HG03025 (cell line): ENCODE results near the gene PCDHGA3.
"Not testable (repeated sequence)": the region's sequence is repeated elsewhere in the genome, so short reads cannot be mapped to it uniquely, and the experiment has no call there.

Experiments
- ATAC-seq: cut with Tn5 transposase; IDR thresholded peaks from one replicate; pipeline ENCODE4 v1.9.1; 2021; ENCODE audit warnings: mild to moderate bottlenecking, moderate library complexity; ENCODE audit not compliant: unreplicated experiment, low FRiP score

Gene PCDHGA3

DNA sequence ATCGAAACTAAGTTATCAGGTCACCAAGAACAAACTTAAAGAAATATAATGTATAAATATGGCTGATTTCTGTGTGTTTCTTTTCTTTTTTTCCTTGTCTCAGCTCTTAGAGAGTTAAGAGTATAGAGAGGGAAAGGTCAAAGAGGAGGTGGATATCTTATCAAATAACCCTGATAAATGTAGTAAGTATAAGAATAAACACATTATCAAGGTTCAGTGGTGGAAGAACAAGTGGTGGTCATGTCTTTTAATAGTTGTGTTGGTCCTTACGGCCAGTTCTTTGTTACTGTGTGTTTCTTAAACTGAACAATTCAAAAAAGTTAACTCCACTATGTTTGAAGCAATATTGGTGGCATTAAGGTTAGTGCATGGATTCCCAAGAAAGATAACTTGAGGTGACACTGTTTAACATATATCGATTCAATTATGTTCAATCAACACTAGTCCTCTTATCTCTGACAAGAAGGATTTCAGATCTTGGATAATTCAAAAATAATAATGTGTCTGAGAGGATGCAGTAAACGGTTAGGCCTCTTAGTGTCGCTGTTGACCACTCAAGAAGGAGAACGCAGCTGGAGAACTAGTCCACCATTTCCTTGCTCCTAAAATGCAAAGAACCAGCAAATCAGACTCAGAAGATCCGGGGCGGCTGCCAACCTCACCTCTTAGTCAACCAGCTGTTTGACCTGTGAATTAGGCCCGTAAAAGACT is at the start of gene PCDHGA3:
PCDHGA3 (plus strand) TSS at position 588 of the 711 bp plus-strand sequence. CDS start 205 bp downstream, outside the sequence.
- no peak for ATAC-seq

DNA sequence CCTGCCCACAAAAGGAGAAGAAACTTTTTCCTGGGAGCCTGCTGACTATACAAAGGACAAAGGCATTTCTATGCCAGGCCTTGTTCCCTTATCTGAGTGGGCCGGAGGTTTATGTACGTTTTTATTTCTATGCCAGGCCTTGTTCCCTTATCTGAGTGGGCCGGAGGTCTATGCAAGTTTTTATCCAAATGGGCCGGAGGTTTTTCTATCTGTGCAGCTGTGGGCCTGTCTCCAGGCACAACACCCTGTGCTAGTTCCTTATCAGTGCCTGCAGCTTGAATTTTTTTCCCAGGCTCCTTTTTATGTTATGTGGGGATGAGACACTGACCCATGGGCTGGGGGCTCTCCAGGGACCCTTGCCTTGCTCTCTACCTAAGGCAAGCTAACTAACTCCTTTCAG is 45.3 kb upstream of the PCDHGA3 start:
- ATAC-seq = no peak

DNA sequence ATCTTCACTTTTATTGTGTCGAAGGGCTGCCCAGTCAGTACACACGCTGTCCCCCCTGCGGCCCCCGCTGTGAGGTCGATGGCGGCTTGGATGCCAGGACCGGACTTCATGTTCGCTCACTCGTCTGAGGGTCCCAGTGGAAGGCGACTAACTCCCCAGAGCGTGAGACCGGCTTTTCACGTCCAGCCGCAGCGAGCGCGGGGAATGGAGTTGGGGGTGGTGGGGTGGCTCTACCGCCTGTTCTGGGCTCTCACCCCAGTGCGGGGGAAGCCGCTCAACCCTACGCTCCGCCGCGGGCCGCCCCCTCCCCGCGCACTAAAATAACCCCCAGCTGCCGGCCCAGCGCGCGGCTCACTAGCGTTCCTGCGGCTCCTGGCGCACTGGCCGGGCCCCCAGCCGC is 39.9 kb upstream of the PCDHGA3 start, which contains the start of gene SLC25A2:
SLC25A2 (minus strand) TSS at position 294 of the 400 bp plus-strand sequence; CDS start at position 110, 184 bp downstream.
- ATAC-seq = no peak

DNA sequence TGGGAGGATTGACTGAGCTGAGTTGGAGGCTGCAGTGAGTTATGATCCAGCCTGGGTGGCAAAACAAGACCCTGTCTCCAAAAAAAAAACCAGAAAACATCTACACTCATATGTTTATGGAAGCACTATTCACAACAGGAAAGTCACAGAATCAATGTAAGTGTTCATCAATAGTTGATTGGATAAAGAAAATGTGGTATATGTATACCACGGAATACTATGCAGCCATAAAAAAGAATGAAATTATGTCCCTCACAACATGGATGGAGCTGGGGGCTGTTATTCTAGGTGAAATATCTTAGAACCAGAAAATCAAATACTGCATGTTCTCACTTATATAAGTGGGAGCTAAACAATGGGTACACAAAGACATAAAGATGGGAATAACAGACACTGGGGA is 37.0 kb upstream of the PCDHGA3 start:
- ATAC-seq = no peak

DNA sequence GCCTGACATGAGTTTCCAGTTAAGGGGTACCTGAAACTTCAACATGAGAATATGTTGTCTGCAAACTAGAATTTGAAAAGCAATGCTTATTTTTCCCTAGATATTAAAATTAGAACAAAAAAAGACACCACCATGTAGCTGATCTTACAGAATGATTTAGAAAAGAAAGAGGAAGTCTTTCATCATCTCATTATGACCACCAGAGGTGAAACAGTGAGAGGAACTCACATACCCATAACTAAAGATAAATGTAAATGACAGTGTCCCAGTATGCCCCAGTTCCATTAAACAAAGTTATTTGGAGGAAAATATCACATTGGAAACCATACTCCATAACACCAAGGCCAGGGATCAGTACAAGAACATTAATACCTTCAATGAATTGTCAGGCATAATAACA is 29.9 kb upstream of the PCDHGA3 start:
- no peak for ATAC-seq

DNA sequence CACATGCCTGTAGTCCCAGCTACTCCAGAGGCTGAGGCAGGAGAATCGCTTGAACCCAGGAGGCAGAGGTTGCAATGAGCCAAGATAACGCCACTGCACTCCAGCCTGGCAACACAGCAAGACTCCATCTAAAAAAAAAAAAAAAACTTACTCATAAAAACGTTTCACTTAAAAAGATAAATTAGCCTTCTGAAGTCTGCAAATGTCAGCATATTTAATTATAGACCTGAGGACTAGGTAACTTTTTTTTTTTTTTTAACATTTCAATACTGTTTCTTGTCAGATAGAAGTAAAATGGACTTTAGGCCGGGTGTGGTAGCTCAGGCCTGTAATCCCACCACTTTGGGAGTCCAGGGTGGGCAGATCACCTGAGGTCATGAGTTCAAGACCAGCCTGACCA is 26.7 kb upstream of the PCDHGA3 start:
- not testable (repeated sequence) for ATAC-seq

DNA sequence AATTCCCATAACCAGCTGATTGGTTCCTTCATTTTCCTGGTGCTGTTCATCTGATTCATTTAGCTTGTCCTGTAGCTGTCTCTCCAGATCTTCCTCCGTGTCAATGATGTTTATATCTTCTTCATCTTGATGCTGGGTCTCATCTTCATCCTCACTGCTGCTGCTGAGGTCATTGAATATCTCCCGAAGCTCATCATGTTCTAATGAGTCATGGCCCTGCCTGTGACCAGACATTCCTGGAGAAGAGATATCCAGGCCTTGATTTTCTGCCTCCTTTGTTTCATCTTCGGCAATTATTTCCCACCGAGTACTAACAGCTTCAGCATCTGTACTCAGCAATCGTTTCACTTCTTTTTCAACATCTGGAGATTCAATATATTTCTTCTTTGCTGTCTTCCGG is 24.4 kb upstream of the PCDHGA3 start:
- ATAC-seq = no peak

DNA sequence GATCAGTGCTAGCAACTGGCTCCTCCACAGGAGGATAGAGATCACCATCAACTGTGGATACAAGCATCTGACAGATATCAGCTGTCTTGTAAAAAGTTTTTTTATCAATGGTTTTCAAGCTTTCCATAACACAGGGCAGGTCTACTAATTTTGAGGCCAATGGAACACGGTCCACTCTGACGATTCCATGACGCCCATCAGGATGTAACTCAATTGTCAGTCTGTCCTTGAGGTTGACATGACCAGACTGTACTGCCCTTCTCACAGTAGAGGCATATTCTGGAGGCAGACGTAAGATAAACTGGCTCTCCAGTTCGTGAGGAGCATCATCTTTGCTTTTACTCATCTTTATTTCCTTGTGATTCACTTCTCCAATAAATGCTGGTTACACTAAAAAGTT is 23.9 kb upstream of the PCDHGA3 start:
- ATAC-seq = no peak

DNA sequence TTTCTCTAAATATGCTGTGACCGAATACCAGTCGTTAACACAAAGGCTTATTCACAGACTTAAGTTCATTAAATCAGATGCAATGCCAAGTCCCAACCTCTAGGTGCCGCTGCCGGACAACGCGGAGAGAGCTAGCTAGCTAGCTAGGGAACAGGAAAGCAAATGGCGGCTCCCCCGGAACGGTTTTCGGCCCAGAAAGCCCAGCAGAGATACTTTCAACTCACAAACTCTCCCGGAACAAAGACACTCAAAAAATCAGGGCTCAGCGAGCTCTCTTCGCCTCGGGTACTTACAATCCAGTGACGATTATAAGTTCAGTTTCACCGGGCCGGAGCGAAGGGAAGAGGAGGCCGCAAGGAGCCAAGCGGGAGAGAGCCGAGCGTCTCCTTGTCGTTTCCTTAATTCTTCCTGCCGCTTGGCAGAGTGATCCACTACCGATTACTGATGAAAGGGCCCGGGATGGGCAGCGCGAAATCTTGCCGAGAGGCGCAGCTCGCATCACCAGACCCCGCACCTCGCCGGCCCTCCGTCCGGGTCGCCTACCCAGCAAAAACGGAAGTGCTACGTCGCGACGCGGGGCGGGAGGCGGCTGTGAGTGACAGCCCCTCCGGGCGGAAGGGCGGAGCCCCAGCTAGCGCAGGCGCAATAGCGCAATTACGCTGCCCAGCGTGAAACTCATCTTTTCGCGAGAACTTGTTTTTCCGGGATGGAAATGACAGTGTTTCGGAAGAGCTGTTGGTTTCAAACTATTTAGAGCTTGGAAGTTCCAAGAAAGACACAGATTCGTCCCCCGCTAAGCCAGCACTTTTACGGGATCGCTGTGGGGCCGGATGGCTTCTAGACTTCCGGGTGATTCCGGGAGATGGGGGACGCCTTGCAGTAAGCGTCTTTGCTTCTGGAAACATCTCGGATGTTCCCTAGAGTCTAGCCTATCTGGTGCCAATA is 23.1 kb upstream of the PCDHGA3 start, which contains the start of gene TAF7:
TAF7 (minus strand) TSS at position 560 of the 945 bp plus-strand sequence. CDS start 740 bp downstream, outside the sequence.
- peak; percentile 98 for ATAC-seq

DNA sequence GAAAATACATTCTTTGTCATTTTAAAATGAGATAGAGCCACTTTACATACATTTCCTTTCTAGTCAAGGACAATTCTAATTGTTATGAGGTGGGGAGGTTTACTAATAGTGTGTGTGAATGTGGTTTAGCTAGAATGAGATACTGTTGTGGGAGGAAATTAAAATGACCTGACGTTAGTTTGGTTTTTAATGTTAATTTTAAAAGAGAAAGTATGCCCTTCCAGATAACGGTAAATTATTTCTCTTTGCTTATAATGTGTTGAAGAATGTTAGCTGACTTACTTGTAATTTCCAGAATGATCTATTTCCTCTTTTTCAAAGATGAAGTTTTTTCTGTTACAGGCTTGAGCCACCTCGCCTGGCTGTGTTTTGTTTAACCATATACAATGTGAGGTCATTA is 21.4 kb upstream of the PCDHGA3 start:
- ATAC-seq = no peak

DNA sequence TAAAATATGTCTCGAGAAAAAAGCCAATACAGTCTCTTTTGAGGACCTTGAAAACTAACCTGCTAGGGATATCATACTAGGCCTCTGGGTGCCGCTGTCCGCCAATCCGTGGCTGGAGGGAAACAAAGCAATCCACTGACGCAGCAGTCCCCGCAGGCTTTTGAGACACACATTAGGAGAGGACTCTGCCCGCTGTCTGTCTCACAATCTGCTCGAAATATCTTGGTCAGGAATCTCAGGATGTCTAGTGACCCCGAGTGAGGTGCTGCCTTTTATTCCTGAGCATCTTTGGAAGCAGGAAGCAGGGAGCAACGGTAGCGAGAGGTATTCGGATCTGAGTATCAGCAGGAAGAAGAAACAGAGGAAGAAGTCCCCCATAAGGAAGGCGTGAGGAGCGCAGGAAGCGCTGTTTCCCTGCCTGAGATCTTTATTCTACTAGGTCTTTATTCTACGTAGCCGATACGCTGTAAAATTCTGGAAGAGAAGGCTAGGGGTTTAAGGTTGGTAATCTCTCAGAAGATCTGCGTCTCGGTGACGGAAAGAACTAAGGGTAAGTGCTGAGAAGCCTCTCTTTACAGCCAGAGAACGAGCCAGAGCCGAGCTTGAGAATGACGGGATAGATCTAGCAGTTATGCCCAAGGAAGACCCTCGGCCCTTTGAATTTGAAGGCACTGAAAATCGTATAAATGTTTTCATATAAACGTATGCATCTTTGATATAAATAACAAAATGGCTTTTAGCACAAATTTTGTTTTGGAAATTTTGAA is 17.4 kb upstream of the PCDHGA3 start:
- ATAC-seq = peak; percentile 88

DNA sequence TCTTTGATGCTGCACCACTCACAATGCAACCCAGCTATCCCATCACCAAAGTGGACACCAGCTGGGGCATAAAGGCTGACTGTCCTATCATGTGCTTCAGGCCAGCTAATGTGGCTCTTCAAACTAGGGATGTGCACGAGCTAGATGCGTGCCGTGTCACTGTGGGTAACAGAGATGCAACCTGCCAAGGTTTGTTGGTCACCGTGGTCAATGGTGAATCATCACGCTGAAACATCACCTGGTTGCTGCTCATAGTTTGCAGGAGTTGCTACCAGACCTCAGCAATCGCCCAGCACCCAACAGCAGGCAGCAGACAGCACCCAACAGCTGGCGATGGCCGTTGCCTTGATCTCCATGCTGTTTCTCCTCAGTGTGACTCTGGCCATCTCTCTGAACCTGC is 15.4 kb upstream of the PCDHGA3 start:
- ATAC-seq = no peak

DNA sequence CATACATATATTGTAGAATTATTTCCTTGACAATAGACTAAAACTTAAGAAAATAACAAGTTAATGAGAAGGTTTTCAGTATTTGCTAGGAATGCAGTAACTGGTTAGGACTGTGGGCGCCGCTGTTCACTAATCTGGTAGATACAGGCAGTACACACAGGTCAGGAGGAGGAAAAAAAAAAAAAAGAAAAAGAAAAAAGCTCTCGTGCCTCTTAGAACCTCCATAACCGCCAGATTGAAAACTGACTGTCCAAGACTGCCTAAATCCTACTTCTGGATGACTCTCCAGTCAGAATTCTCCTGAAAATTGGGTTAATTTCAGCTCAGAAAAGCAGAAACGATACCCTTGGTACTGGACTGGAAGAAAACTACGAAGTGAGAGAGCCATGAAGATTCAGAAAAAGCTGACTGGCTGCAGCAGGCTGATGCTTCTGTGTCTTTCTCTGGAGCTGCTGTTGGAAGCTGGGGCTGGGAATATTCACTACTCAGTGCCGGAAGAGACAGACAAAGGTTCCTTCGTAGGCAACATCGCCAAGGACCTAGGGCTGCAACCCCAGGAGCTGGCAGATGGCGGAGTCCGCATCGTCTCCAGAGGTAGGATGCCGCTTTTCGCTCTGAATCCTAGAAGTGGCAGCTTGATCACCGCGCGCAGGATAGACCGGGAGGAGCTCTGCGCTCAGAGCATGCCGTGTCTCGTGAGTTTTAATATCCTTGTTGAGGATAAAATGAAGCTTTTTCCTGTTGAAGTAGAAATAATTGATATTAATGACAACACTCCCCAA is 13.1 kb upstream of the PCDHGA3 start, which contains the start of gene PCDHGA1:
PCDHGA1 (plus strand) TSS at position 216 of the 782 bp plus-strand sequence.
- ATAC-seq = no peak

DNA sequence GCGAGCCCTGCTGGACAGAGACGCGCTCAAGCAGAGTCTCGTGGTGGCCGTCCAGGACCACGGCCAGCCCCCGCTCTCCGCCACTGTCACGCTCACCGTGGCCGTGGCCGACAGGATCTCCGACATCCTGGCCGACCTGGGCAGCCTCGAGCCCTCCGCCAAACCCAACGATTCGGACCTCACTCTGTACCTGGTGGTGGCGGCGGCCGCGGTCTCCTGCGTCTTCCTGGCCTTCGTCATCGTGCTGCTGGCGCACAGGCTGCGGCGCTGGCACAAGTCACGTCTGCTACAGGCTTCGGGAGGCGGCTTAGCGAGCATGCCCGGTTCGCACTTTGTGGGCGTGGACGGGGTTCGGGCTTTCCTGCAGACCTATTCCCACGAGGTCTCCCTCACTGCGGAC is 11.1 kb upstream of the PCDHGA3 start:
- ATAC-seq = not testable (repeated sequence)

DNA sequence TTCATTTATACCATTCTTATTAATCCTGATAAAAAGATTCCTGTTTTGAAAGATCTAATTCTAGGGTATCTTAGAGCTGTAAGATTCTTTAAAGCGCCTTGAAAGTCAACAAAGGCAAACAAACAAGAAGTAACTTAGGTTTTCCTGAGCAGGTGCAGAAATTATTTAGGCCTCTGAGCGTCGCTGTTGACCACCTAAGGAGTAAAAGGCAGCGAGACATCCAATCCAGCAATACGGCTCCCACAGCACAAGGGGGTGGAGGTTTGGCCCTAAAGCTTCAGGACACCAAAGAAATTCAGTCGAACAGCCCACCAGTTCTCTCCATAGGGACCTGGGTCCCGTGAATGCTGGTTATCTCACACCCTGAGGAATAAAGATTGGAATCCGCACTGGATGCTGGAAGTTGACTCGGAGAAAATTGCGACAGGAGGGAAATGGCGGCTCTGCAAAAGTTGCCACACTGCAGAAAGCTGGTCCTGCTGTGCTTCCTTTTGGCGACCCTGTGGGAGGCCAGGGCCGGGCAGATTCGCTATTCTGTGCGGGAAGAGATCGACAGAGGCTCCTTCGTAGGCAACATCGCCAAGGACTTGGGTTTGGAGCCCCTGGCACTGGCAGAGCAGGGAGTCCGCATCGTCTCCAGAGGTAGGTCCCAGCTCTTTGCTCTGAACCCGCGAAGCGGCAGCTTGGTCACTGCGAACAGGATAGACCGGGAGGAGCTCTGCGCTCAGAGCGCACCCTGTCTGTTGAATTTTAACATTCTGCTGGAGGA is 4.9 kb upstream of the PCDHGA3 start, which contains the start of gene PCDHGA2:
PCDHGA2 (plus strand) TSS at position 223 of the 769 bp plus-strand sequence.
- no peak for ATAC-seq

DNA sequence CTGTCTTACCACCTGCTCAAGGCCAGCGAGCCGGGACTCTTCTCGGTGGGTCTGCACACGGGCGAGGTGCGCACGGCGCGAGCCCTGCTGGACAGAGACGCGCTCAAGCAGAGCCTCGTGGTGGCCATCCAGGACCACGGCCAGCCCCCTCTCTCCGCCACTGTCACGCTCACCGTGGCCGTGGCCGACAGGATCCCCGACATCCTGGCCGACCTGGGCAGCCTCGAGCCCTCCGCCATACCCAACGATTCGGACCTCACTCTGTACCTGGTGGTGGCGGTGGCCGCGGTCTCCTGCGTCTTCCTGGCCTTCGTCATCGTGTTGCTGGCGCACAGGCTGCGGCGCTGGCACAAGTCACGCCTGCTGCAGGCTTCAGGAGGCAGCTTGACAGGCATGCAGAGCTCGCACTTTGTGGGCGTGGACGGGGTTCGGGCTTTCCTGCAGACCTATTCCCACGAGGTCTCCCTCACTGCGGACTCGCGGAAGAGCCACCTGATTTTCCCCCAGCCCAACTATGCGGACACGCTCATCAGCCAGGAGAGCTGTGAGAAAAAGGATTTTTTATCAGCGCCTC is 2.8 kb upstream of the PCDHGA3 start:
- not testable (repeated sequence) for ATAC-seq

DNA sequence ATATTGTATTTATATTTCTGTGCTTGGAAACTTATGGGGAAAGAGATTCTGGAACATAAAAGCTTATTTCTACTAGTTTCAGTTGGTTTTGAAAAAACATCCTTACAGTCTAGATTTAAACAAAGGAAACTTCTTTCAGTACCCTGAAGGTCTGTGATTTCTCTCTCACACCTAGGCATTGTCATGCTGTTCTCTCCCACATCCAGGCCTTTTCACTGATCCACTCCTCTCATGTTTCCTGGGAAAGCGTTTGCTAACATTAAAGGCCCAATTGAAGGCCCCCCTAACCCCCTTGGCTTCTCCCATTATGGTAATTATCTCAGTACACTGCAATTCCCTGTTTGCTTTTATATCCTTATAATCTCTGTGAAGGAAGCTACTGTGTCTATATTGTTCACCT is 856 bp upstream of the PCDHGA3 start:
- no peak for ATAC-seq

DNA sequence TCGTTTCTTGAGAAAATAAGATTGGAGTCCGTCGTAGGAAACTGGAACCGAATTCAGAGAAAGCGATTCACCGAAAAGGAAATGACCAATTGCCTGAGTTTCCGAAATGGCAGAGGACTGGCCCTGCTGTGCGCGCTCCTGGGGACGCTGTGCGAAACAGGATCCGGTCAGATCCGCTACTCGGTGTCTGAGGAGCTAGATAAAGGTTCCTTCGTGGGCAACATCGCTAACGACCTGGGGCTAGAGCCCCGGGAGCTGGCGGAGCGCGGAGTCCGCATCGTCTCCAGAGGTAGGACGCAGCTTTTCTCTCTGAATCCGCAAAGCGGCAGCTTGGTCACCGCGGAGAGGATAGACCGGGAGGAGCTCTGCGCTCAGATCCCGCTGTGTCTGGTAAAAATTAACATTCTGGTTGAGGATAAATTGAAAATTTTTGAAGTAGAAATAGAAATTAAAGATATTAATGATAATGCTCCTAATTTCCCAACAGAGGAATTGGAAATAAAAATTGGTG is 379 bp downstream of the PCDHGA3 start:
- no peak for ATAC-seq
